Natural killer cell (primary cell): ENCODE measurements around the gene GNAI3. TPM values are rescaled to one million over a fixed set of nuclear protein-coding genes. Genes with fewer than 3 reads are reported as not detected.

ENCODE experiments used
- ATAC-seq, 3 donors: fragments of 150-1000 bp in 2 of 3; fragments of 200-7000 bp in 1 of 3; cut with Tn5 transposase; 1 replicate in 1 of 3; 2 replicates in 2 of 3; pipeline ENCODE4 v1.10.0; 2021; ENCODE audit warnings: mild to moderate bottlenecking in 2 of 3, moderate library complexity in 2 of 3
- DNase-seq, 2 donors: peaks; one replicate each; pipeline versions ENCODE4 v3.0.0 to v3.0.0-alpha.2; 2013 to 2021; ENCODE audit warnings: mixed read lengths in 1 of 2
- H3K27ac ChIP-seq: one replicate; pipeline ENCODE4 v1.5.1; 2013; ENCODE audit warnings: mild to moderate bottlenecking, low read length
- H3K27me3 ChIP-seq: one replicate; pipeline ENCODE4 v1.6.1; 2013; ENCODE audit warnings: low read length; ENCODE audit not compliant: control insufficient read depth, insufficient read depth
- H3K36me3 ChIP-seq: one replicate; pipeline ENCODE4 v1.6.1; 2013; ENCODE audit warnings: low read length; ENCODE audit not compliant: control insufficient read depth, insufficient read depth
- H3K4me1 ChIP-seq: one replicate; pipeline ENCODE4 v1.6.1; 2013; ENCODE audit warnings: low read length; ENCODE audit not compliant: control insufficient read depth, insufficient read depth
- H3K4me3 ChIP-seq: one replicate; pipeline ENCODE4 v1.5.1; 2013; ENCODE audit warnings: low read length
- H3K9me3 ChIP-seq: one replicate; pipeline ENCODE4 v1.6.1; 2013; ENCODE audit warnings: low read length; ENCODE audit not compliant: control insufficient read depth, insufficient read depth
- H3K27ac Mint-ChIP-seq, 2 donors: one replicate each; pipeline ENCODE4 v1.8.0; 2022; ENCODE audit warnings: mild to moderate bottlenecking in 2 of 2, mixed read lengths in 2 of 2, moderate library complexity in 1 of 2
- H3K27me3 Mint-ChIP-seq, 2 donors: one replicate each; pipeline ENCODE4 v1.8.0; 2022; ENCODE audit warnings: low read depth in 2 of 2, mixed read lengths in 2 of 2
- H3K36me3 Mint-ChIP-seq: one replicate; pipeline ENCODE4 v1.8.0; 2022; ENCODE audit warnings: mixed read lengths
- H3K4me1 Mint-ChIP-seq, 2 donors: one replicate each; pipeline ENCODE4 v1.8.0; 2022; ENCODE audit warnings: mixed read lengths in 2 of 2
- H3K4me3 Mint-ChIP-seq: one replicate; pipeline ENCODE4 v1.8.0; 2022; ENCODE audit warnings: mild to moderate bottlenecking, moderate library complexity, mixed read lengths
- H3K9me3 Mint-ChIP-seq, 2 donors: one replicate each; pipeline ENCODE4 v1.8.0; 2022; ENCODE audit warnings: mixed read lengths in 2 of 2
- CTCF ChIP-seq: fragments of 200-600 bp; IDR thresholded peaks from one replicate; pipeline ENCODE4 v1.8.0; 2022; ENCODE audit warnings: antibody characterized with exemption
- WGBS: methylation state at CpG from one replicate; pipeline ENCODE4 v1.1.7; 2013; ENCODE audit warnings: missing lambda C conversion rate; ENCODE audit not compliant: insufficient coverage; 5-methylcytosine and 5-hydroxymethylcytosine counted together
- intact Hi-C: fragments of 100-400 bp; cut with micrococcal nuclease; formaldehyde crosslinking; loops from one replicate; pipeline ENCODE4 v1.14.2; 2022
- total RNA-seq, 4 donors: library from RNA; stranded (reverse); fragments of 120-200 nt in 1 of 4; gene quantifications; one replicate each; pipeline versions ENCODE4 v1.2.3 to v1.2.4, GENCODE V29; 2013 to 2022

The GNAI3 gene
- total RNA-seq, 3 donors from 2014 or later (not counting 1 experiment from before 2014, with no cell fraction given), result 6.1 to 7.6 (median 6.9) TPM

DNA sequence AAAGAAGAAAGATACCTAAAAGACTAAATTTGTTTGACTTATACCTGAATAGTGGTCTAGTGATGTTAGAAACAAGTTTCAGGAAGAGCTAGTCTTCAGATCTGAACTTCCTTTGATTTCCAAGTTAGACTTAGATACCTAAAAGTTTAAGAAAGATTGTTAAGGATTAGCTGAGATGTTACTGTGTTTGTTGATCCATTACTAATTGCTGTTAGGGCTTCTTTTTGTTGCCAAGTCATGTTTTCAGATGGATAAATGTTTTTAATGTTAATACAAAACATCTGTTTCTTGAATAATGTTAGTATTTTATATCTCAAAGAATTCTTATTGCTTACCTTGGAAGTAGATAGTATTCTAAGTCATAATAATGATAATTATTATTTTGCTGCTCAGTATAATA is 11.6 kb downstream of the GNAI3 start:
- intact Hi-C loops, result no loop called here
- H3K9me3 ChIP-seq, result no peaks in the 10 kb centered on the region
- no peaks in the 10 kb centered on the region for H3K36me3 Mint-ChIP-seq
- peaks cover 73 to 81% of the 10 kb centered on the region in 2 donors for H3K4me1 Mint-ChIP-seq
- H3K4me3 ChIP-seq, result no peak overlapping the region
- ATAC-seq (no peak), DNase-seq (no peak)
- no peaks in the 10 kb centered on the region for H3K36me3 ChIP-seq
- H3K4me1 ChIP-seq, result peaks cover 11% of the 10 kb centered on the region
- no peaks in the 10 kb centered on the region for H3K9me3 Mint-ChIP-seq
- no peaks in the 10 kb centered on the region for H3K27me3 Mint-ChIP-seq
- H3K27ac Mint-ChIP-seq, result no peak overlapping the region
- no peaks in the 10 kb centered on the region for H3K27me3 ChIP-seq
- no peak for TF ChIP-seq CTCF
- H3K4me3 Mint-ChIP-seq, result no peak overlapping the region
- H3K27ac ChIP-seq, result no peak overlapping the region

DNA sequence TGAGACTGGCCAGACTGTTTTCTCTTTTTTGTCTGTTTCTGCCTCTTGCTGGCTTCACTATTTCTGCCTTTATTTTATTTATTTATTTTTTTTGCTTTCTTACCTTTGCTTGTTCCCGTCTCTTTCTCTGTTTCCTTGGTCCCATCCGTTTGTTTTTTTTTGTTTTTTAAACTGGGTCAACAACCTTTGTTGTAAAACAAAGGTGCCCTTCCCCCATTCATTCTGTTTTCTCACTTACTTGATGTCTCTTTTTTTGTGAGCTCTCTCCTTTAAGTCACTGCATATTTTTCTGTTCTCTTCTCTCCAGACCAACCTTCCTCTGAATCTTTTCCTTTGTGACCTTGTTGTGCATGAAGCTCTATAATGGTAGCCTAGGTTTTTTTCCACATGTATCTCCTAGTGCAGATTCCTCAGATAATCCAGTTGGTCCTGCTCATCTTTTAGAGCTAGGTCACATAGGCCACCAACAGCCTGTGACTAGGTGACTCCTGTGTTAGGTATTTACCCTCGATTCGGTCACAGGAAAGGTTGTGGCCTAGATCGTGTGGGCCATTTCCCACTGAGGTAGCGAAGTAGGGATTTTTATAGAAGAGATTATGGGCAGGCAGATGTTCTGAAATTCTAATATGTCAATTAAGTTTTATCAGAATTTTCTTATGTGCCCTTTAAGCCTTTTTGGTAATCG is 15.9 kb downstream of the GNAI3 start:
- peaks cover 62 to 65% of the 10 kb centered on the region in 2 donors for H3K4me1 Mint-ChIP-seq
- no peak overlapping the region for H3K27ac ChIP-seq
- H3K27me3 ChIP-seq, result no peaks in the 10 kb centered on the region
- no peak overlapping the region for H3K4me3 ChIP-seq
- no peaks in the 10 kb centered on the region for H3K36me3 Mint-ChIP-seq
- ATAC-seq, result peak in 1 of 3 donors; percentile 46
- intact Hi-C loops, result no loop called here
- no peaks in the 10 kb centered on the region for H3K9me3 Mint-ChIP-seq
- TF ChIP-seq CTCF, result no peak
- DNase-seq, result no peak
- H3K9me3 ChIP-seq, result no peaks in the 10 kb centered on the region
- no peak overlapping the region for H3K4me3 Mint-ChIP-seq
- no peaks in the 10 kb centered on the region for H3K36me3 ChIP-seq
- WGBS, result 49% methylated on average over 7 of the region's 7 CpGs
- H3K27me3 Mint-ChIP-seq, result no peaks in the 10 kb centered on the region
- peak overlapping the region in 1 of 2 donors; percentile 47 for H3K27ac Mint-ChIP-seq
- H3K4me1 ChIP-seq, result peaks cover 12% of the 10 kb centered on the region

GRCh38 chr1:109565241-109565640 is 16.8 kb downstream of the GNAI3 start:
- ATAC-seq, result no peak
- H3K4me3 ChIP-seq, result no peak overlapping the region
- H3K27ac ChIP-seq, result no peak overlapping the region
- TF ChIP-seq CTCF, result no peak
- Mint-ChIP-seq H3K27me3 (no peaks in the 10 kb centered on the region), H3K36me3 (no peaks in the 10 kb centered on the region), H3K4me1 (peaks cover 55 to 58% of the 10 kb centered on the region in 2 donors), H3K27ac (peak overlapping the region; percentile 37 to 60), H3K4me3 (no peak overlapping the region), H3K9me3 (no peaks in the 10 kb centered on the region)
- peaks cover 12% of the 10 kb centered on the region for H3K4me1 ChIP-seq
- no peaks in the 10 kb centered on the region for H3K9me3 ChIP-seq
- intact Hi-C loops, result no loop called here
- 94% methylated on average over 2 of the region's 3 CpGs for WGBS
- H3K36me3 ChIP-seq, result no peaks in the 10 kb centered on the region
- DNase-seq, result no peak
- H3K27me3 ChIP-seq, result no peaks in the 10 kb centered on the region

DNA sequence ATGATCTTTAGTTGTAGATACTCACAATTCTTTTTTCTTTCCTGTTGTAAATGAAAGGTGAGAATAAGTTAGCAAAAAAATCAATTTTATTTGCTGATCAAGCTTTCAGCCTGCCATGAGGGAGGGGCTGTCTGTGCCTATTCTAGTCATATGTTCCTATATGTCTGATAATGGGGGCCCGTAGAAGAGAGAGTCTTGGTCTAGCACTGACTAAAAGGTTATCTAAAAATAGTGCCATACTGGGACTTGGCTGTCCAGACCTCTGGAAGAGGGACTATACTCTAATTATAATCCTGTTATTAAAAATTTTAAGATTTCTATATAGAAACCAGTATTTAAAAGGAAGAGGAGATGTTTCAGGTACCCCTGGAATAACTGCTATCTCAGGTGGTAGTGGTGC is 18.6 kb downstream of the GNAI3 start:
- ATAC-seq, result no peak

More for the DNA sequence above, 18.6 kb downstream of the GNAI3 start:
- Mint-ChIP-seq H3K27me3 (no peaks in the 10 kb centered on the region), H3K27ac (peak overlapping the region in 1 of 2 donors; percentile 37), H3K36me3 (no peaks in the 10 kb centered on the region), H3K9me3 (no peaks in the 10 kb centered on the region), H3K4me1 (peaks cover 40 to 46% of the 10 kb centered on the region in 2 donors), H3K4me3 (no peak overlapping the region)
- Histone ChIP-seq H3K4me3 (no peak overlapping the region), H3K9me3 (no peaks in the 10 kb centered on the region), H3K4me1 (peaks cover 12% of the 10 kb centered on the region), H3K27ac (no peak overlapping the region), H3K27me3 (no peaks in the 10 kb centered on the region), H3K36me3 (no peaks in the 10 kb centered on the region)
- intact Hi-C loops, result no loop called here
- DNase-seq, result no peak
- WGBS, result 89% methylated on average over 1 of the region's 1 CpG
- TF ChIP-seq CTCF, result no peak
